GM21723 (cell line): ENCODE results near the gene SOX5.
"Not testable (repeated sequence)": the region's sequence is repeated elsewhere in the genome, so short reads cannot be mapped to it uniquely, and the experiment has no call there.

ENCODE experiments used
- ATAC-seq: cut with Tn5 transposase; IDR thresholded peaks from one replicate; pipeline ENCODE4 v1.9.1; 2021; ENCODE audit warnings: mild to moderate bottlenecking, moderate library complexity; ENCODE audit not compliant: unreplicated experiment

SOX5 gene

GRCh38 chr12:23555825-23556207, 393.7 kb downstream of the SOX5 start:
- no peak for ATAC-seq

- ATAC-seq, result no peak
Observed at GRCh38 chr12:23555180-23555824, 394.2 kb downstream of the SOX5 start.

- no peak for ATAC-seq
Observed at GRCh38 chr12:23552417-23552816, 397.1 kb downstream of the SOX5 start.

GRCh38 chr12:23550753-23551152, 398.7 kb downstream of the SOX5 start:
- no peak for ATAC-seq

GRCh38 chr12:23548742-23549141, 400.7 kb downstream of the SOX5 start:
- no peak for ATAC-seq

GRCh38 chr12:23546756-23547155, 402.7 kb downstream of the SOX5 start:
- no peak for ATAC-seq

- ATAC-seq, result no peak
Observed at GRCh38 chr12:23543767-23544166, 405.7 kb downstream of the SOX5 start.

GRCh38 chr12:23542187-23542586, 407.3 kb downstream of the SOX5 start:
- ATAC-seq, result no peak

GRCh38 chr12:23540572-23540971, 408.9 kb downstream of the SOX5 start:
- no peak for ATAC-seq

GRCh38 chr12:23536293-23536692, 413.2 kb downstream of the SOX5 start:
- ATAC-seq, result peak; percentile 73

- no peak for ATAC-seq
Observed at GRCh38 chr12:23535441-23535840, 414.0 kb downstream of the SOX5 start.

- no peak for ATAC-seq
Observed at GRCh38 chr12:23534196-23534595, 415.3 kb downstream of the SOX5 start.

- no peak for ATAC-seq
Observed at GRCh38 chr12:23533699-23534098, 415.8 kb downstream of the SOX5 start.

- no peak for ATAC-seq
Observed at GRCh38 chr12:23533265-23533664, 416.2 kb downstream of the SOX5 start.

GRCh38 chr12:23528316-23528715, 421.2 kb downstream of the SOX5 start:
- no peak for ATAC-seq

- no peak for ATAC-seq
Observed at GRCh38 chr12:23525450-23526072, 423.9 kb downstream of the SOX5 start.

- ATAC-seq, result no peak
Observed at GRCh38 chr12:23523339-23523738, 426.1 kb downstream of the SOX5 start.

- ATAC-seq, result not testable (repeated sequence)
Observed at GRCh38 chr12:23519444-23519843, 430.0 kb downstream of the SOX5 start.

- not testable (repeated sequence) for ATAC-seq
Observed at GRCh38 chr12:23515785-23516184, 433.7 kb downstream of the SOX5 start.

GRCh38 chr12:23510484-23510883, 439.0 kb downstream of the SOX5 start:
- no peak for ATAC-seq

- ATAC-seq, result not testable (repeated sequence)
Observed at GRCh38 chr12:23509832-23510231, 439.6 kb downstream of the SOX5 start.

GRCh38 chr12:23507785-23508184, 441.7 kb downstream of the SOX5 start:
- ATAC-seq, result not testable (repeated sequence)

GRCh38 chr12:23505736-23506135, 443.7 kb downstream of the SOX5 start:
- not testable (repeated sequence) for ATAC-seq
